KMS-11 (cell line): ENCODE data around the gene ESRRB.

Experiments used
- H2AFZ ChIP-seq: fragments of 200-600 bp; sonication (generic); 2 replicates; pipeline ENCODE4 v1.6.1; 2016; ENCODE audit warnings: antibody characterized with exemption, mixed run types, low read depth
- H3K27ac ChIP-seq: fragments of 200-600 bp; sonication (generic); 2 replicates; pipeline ENCODE4 v1.6.1; 2016; ENCODE audit warnings: mild to moderate bottlenecking, mixed run types
- H3K27me3 ChIP-seq: fragments of 200-600 bp; sonication (generic); 2 replicates; pipeline ENCODE4 v1.6.1; 2017; ENCODE audit warnings: mild to moderate bottlenecking, low read depth, mixed run types, moderate library complexity; ENCODE audit not compliant: insufficient read depth
- H3K36me3 ChIP-seq: fragments of 200-600 bp; sonication (generic); 2 replicates; pipeline ENCODE4 v1.6.1; 2017; ENCODE audit warnings: mild to moderate bottlenecking, mixed run types; ENCODE audit not compliant: insufficient read depth
- H3K4me1 ChIP-seq: fragments of 200-600 bp; sonication (generic); 2 replicates; pipeline ENCODE4 v1.6.1; 2016; ENCODE audit warnings: mild to moderate bottlenecking, low read depth, mixed run types; ENCODE audit not compliant: poor library complexity, severe bottlenecking
- H3K4me2 ChIP-seq: fragments of 200-600 bp; sonication (generic); 2 replicates; pipeline ENCODE4 v1.7.0; 2016; ENCODE audit warnings: mild to moderate bottlenecking, mixed run types
- H3K4me3 ChIP-seq: fragments of 200-600 bp; sonication (generic); IDR thresholded peaks from 2 replicates; pipeline ENCODE4 v1.6.1; 2017; ENCODE audit warnings: low read depth, low read length, mixed read lengths; ENCODE audit not compliant: insufficient read depth
- H3K79me2 ChIP-seq: fragments of 200-600 bp; sonication (generic); 2 replicates; pipeline ENCODE4 v1.6.1; 2016; ENCODE audit warnings: low read depth, mixed run types; ENCODE audit not compliant: insufficient read depth
- H3K9ac ChIP-seq: fragments of 200-600 bp; sonication (generic); 2 replicates; pipeline ENCODE4 v1.6.1; 2016; ENCODE audit warnings: mild to moderate bottlenecking, mixed run types
- H4K20me1 ChIP-seq: fragments of 200-600 bp; sonication (generic); 2 replicates; pipeline ENCODE4 v1.6.1; 2016; ENCODE audit warnings: mild to moderate bottlenecking, mixed run types; ENCODE audit not compliant: insufficient read depth
- TF ChIP-seq, protein P1 (sequence below): fragments of 200-600 bp; sonication (generic); conservative IDR thresholded peaks from 2 replicates; pipeline ENCODE4 v1.6.1; 2017; ENCODE audit warnings: low read depth, mild to moderate bottlenecking, antibody characterized with exemption, low read length, moderate library complexity, mixed read lengths

The ESRRB gene

DNA sequence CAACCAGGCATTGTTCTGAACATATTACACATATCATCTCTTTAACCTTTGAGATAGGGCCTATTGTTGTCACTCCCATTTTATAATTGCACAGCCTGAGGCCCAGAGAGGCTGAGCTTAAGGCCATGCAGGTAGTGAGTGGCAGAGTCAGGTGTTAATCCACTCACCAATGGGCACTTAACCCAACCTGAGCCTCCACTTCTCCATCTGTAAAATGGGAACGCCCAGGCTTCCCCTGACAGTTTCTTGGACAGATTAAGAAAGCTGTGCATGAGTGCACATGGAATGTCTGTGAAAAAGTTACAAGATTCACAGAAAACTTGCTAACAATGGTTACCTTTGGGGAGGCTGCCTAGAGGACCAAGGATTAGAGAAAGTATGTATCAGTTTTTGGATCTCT lies 32.9 kb downstream of the ESRRB start:
- Histone ChIP-seq H3K27ac (no peak overlapping the region), H3K79me2 (no peaks in the 10 kb centered on the region), H4K20me1 (no peaks in the 10 kb centered on the region), H3K9ac (no peak overlapping the region), H3K27me3 (no peaks in the 10 kb centered on the region), H3K4me3 (no peak overlapping the region), H3K4me2 (no peak overlapping the region), H3K4me1 (no peaks in the 10 kb centered on the region), H2AFZ (no peak overlapping the region), H3K36me3 (no peaks in the 10 kb centered on the region)
- TF ChIP-seq, protein P1, sequence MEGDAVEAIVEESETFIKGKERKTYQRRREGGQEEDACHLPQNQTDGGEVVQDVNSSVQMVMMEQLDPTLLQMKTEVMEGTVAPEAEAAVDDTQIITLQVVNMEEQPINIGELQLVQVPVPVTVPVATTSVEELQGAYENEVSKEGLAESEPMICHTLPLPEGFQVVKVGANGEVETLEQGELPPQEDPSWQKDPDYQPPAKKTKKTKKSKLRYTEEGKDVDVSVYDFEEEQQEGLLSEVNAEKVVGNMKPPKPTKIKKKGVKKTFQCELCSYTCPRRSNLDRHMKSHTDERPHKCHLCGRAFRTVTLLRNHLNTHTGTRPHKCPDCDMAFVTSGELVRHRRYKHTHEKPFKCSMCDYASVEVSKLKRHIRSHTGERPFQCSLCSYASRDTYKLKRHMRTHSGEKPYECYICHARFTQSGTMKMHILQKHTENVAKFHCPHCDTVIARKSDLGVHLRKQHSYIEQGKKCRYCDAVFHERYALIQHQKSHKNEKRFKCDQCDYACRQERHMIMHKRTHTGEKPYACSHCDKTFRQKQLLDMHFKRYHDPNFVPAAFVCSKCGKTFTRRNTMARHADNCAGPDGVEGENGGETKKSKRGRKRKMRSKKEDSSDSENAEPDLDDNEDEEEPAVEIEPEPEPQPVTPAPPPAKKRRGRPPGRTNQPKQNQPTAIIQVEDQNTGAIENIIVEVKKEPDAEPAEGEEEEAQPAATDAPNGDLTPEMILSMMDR = no peak

DNA sequence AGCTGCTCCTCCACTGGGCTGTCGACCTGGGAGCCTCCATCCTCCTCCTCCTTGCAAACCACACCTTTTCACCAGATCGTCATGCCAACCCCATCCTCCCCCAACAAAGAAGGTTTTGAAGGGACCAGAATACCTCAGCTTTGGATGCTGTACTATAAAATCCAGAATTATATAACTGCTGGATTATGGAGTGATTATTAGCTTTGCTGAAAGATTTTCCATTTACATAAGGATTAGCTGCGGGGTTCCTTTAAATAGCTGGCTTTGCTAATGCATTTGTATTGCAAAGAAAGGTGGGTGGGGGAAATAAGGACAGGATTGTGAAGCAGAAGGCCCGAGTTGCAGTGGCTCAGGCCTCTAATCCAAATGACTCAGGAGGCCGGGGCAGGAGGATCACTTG lies 36.6 kb downstream of the ESRRB start:
- Histone ChIP-seq H3K36me3 (no peaks in the 10 kb centered on the region), H3K79me2 (no peaks in the 10 kb centered on the region), H4K20me1 (no peaks in the 10 kb centered on the region), H3K27me3 (no peaks in the 10 kb centered on the region), H3K4me3 (no peak overlapping the region), H2AFZ (no peak overlapping the region), H3K4me2 (no peak overlapping the region), H3K9ac (no peak overlapping the region), H3K4me1 (no peaks in the 10 kb centered on the region), H3K27ac (no peak overlapping the region)
- TF ChIP-seq, protein P1 = no peak

DNA sequence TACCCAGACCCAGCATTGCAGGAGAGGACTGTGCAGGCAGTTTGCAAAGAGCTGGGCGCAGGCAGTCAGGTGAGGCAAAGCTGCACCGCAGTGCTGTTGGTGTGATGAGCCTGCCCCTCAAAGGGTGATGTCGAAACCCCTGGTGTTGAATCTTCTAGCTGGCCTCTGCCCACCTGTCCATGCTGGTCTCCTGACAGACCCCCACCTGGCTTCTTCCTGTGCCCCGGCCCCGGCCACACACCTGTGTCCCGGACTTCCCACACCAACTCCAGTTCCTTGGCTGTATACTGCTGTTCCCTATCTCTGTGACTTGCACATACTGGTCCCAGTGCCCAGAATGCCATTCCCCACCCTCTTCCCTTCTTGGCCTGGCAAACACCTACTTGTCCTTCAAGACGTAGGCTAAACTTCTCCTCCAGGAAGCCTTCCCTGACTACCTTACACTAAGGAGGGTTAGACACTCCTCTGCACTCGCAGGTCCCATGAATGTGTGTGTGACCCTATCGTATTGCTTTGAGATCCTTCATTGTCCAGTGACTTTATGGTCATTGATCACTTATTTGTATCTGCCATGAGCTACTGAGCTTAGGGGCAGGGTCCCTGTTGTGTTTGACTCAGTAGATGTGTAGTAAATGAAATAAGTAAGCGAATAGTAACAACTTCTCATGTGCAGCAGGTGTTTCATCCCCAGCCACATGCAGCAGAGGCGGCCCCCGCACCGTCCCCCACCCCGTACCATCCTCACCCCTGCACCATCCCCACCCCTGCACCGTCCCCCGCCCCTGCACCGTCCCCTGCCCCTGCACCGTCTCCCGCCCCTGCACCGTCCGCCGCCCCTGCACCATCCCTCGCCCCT lies 37.4 kb downstream of the ESRRB start:
- Histone ChIP-seq H3K4me2 (no peak overlapping the region), H3K4me1 (no peaks in the 10 kb centered on the region), H3K36me3 (no peaks in the 10 kb centered on the region), H3K27me3 (no peaks in the 10 kb centered on the region), H3K4me3 (no peak overlapping the region), H3K9ac (no peak overlapping the region), H4K20me1 (no peaks in the 10 kb centered on the region), H3K27ac (no peak overlapping the region), H3K79me2 (no peaks in the 10 kb centered on the region), H2AFZ (no peak overlapping the region)
- TF ChIP-seq, protein P1 = no peak

DNA sequence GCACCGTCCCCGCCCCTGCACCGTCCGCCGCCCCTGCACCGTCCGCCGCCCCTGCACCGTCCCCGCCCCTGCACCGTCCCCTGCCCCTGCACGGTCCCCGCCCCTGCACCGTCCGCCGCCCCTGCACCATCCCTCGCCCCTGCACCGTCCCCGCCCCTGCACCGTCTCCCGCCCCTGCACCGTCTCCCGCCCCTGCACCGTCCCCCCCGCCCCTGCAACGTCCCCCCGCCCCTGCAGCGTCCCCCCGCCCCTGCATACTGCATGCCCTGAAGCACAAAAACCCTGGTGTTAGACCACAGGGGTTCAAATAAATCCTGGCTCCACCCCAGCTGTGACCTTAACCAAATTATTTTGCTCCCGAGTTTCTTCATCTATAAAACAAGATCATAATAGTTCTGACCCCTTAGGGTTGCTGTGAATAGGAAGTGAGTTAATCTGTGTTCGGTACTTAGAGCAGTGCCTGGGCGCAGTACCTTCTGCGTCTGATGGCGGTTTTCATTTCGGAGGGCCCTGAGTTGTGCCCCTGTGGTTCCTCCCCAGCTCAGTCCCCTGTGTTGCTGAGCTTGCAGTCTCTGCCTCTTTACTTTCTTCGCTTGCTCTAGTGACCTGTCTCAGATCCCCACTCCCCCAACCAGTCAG lies 38.1 kb downstream of the ESRRB start:
- Histone ChIP-seq H3K36me3 (no peaks in the 10 kb centered on the region), H3K27me3 (no peaks in the 10 kb centered on the region), H3K27ac (no peak overlapping the region), H3K4me1 (no peaks in the 10 kb centered on the region), H3K79me2 (no peaks in the 10 kb centered on the region), H4K20me1 (no peaks in the 10 kb centered on the region), H3K9ac (no peak overlapping the region), H3K4me3 (no peak overlapping the region), H3K4me2 (no peak overlapping the region), H2AFZ (no peak overlapping the region)
- TF ChIP-seq, protein P1 = no peak
